HG03378 (cell line): ENCODE results near the gene POU6F2.

Experiments
- ATAC-seq: cut with Tn5 transposase; IDR thresholded peaks from one replicate; pipeline ENCODE4 v1.9.1; 2021; ENCODE audit warnings: mild to moderate bottlenecking, moderate library complexity; ENCODE audit not compliant: unreplicated experiment

The POU6F2 gene

GRCh38 chr7:39125846-39126245 is 148.1 kb downstream of the POU6F2 start:
- no peak for ATAC-seq

GRCh38 chr7:39127058-39127457 is 149.3 kb downstream of the POU6F2 start:
- ATAC-seq, result no peak

GRCh38 chr7:39128287-39128843 is 150.7 kb downstream of the POU6F2 start:
- no peak for ATAC-seq

- ATAC-seq, result no peak
Observed at GRCh38 chr7:39130274-39130673, 152.6 kb downstream of the POU6F2 start.

GRCh38 chr7:39130857-39131526 is 153.3 kb downstream of the POU6F2 start:
- no peak for ATAC-seq

- ATAC-seq, result no peak
Observed at GRCh38 chr7:39132306-39132705, 154.6 kb downstream of the POU6F2 start.

- no peak for ATAC-seq
Observed at GRCh38 chr7:39133088-39133487, 155.4 kb downstream of the POU6F2 start.

GRCh38 chr7:39137480-39137879 is 159.8 kb downstream of the POU6F2 start:
- ATAC-seq, result no peak

GRCh38 chr7:39142750-39143149 is 165.0 kb downstream of the POU6F2 start:
- no peak for ATAC-seq

- ATAC-seq, result no peak
Observed at GRCh38 chr7:39144420-39144819, 166.7 kb downstream of the POU6F2 start.

GRCh38 chr7:39145283-39145682 is 167.6 kb downstream of the POU6F2 start:
- no peak for ATAC-seq

GRCh38 chr7:39145935-39146334 is 168.2 kb downstream of the POU6F2 start:
- no peak for ATAC-seq

- no peak for ATAC-seq
Observed at GRCh38 chr7:39152701-39153100, 175.0 kb downstream of the POU6F2 start.

GRCh38 chr7:39153113-39153512 is 175.4 kb downstream of the POU6F2 start:
- ATAC-seq, result no peak

GRCh38 chr7:39153647-39154046 is 175.9 kb downstream of the POU6F2 start:
- no peak for ATAC-seq

- no peak for ATAC-seq
Observed at GRCh38 chr7:39154815-39155214, 177.1 kb downstream of the POU6F2 start.

- ATAC-seq, result no peak
Observed at GRCh38 chr7:39158367-39158766, 180.7 kb downstream of the POU6F2 start.

- no peak for ATAC-seq
Observed at GRCh38 chr7:39161903-39162302, 184.2 kb downstream of the POU6F2 start.

GRCh38 chr7:39164887-39165286 is 187.2 kb downstream of the POU6F2 start:
- no peak for ATAC-seq

- no peak for ATAC-seq
Observed at GRCh38 chr7:39168403-39169098, 190.8 kb downstream of the POU6F2 start.

- no peak for ATAC-seq
Observed at GRCh38 chr7:39172137-39172536, 194.4 kb downstream of the POU6F2 start.

GRCh38 chr7:39181398-39181797 is 203.7 kb downstream of the POU6F2 start:
- ATAC-seq, result no peak
